H9 (cell line): ENCODE data around the gene NT5DC1. TPM values are rescaled to one million over a fixed set of nuclear protein-coding genes. Genes with fewer than 3 reads are reported as not detected.

Source experiments
- DNase-seq: peaks from one replicate; pipeline ENCODE4 v3.0.0-alpha.2; 2017
- H2AFZ ChIP-seq: one replicate; pipeline ENCODE4 v1.6.1; 2013; ENCODE audit warnings: mild to moderate bottlenecking, low read length, control low read depth, moderate library complexity
- H2AK5ac ChIP-seq: 2 replicates; pipeline ENCODE4 v1.6.1; 2013; ENCODE audit warnings: low read length, control low read depth, mixed read lengths; ENCODE audit not compliant: insufficient read length
- H2BK120ac ChIP-seq: one replicate; pipeline ENCODE4 v1.6.1; 2013; ENCODE audit warnings: low read depth, mild to moderate bottlenecking, low read length, control low read depth, inconsistent platforms; ENCODE audit not compliant: poor library complexity, severe bottlenecking
- H2BK12ac ChIP-seq: 2 replicates; pipeline ENCODE4 v1.6.1; 2013; ENCODE audit warnings: low read length, control low read depth, mixed read lengths, low read depth; ENCODE audit not compliant: insufficient read length
- H2BK15ac ChIP-seq: 2 replicates; pipeline ENCODE4 v1.6.1; 2013; ENCODE audit warnings: low read depth, low read length, control low read depth
- H2BK20ac ChIP-seq: one replicate; pipeline ENCODE4 v1.6.1; 2013; ENCODE audit warnings: low read depth, mild to moderate bottlenecking, low read length, control low read depth, inconsistent platforms; ENCODE audit not compliant: poor library complexity, severe bottlenecking
- H2BK5ac ChIP-seq: 2 replicates; pipeline ENCODE4 v1.6.1; 2013; ENCODE audit warnings: low read length, control low read depth, mixed read lengths; ENCODE audit not compliant: insufficient read length
- H3K14ac ChIP-seq: 2 replicates; pipeline ENCODE4 v1.6.1; 2013; ENCODE audit warnings: low read length, control low read depth; ENCODE audit not compliant: insufficient read depth
- H3K18ac ChIP-seq: 2 replicates; pipeline ENCODE4 v1.6.1; 2013; ENCODE audit warnings: low read depth, mild to moderate bottlenecking, mixed read lengths, low read length, control low read depth; ENCODE audit not compliant: insufficient read length
- H3K23ac ChIP-seq: 2 replicates; pipeline ENCODE4 v1.6.1; 2013; ENCODE audit warnings: low read length, control low read depth, mixed read lengths, low read depth; ENCODE audit not compliant: insufficient read length
- H3K23me2 ChIP-seq: 2 replicates; pipeline ENCODE4 v1.6.1; 2013; ENCODE audit warnings: low read depth, mild to moderate bottlenecking, mixed read lengths, low read length, control low read depth; ENCODE audit not compliant: insufficient read length, poor library complexity, severe bottlenecking
- H3K27ac ChIP-seq: 2 replicates; pipeline ENCODE4 v1.5.1; 2013; ENCODE audit warnings: low read length, control low read depth, mixed read lengths, low read depth; ENCODE audit not compliant: insufficient read length
- H3K27me3 ChIP-seq: 2 replicates; pipeline ENCODE4 v1.6.1; 2013; ENCODE audit warnings: low read length, control low read depth, inconsistent platforms; ENCODE audit not compliant: insufficient read depth
- H3K4ac ChIP-seq: 2 replicates; pipeline ENCODE4 v1.6.1; 2013; ENCODE audit warnings: low read depth, mild to moderate bottlenecking, control low read depth, inconsistent platforms, low read length, moderate library complexity
- H3K4me1 ChIP-seq: 2 replicates; pipeline ENCODE4 v1.6.1; 2013; ENCODE audit warnings: low read length, control low read depth, inconsistent platforms; ENCODE audit not compliant: insufficient read depth
- H3K4me2 ChIP-seq: 2 replicates; pipeline ENCODE4 v1.6.1; 2013; ENCODE audit warnings: low read length, control low read depth, mixed read lengths; ENCODE audit not compliant: insufficient read length, insufficient read depth
- H3K56ac ChIP-seq: 2 replicates; pipeline ENCODE4 v1.6.1; 2013; ENCODE audit warnings: low read depth, mild to moderate bottlenecking, mixed read lengths, low read length, control low read depth; ENCODE audit not compliant: insufficient read length
- H3K79me1 ChIP-seq: 2 replicates; pipeline ENCODE4 v1.6.1; 2013; ENCODE audit warnings: low read depth, mild to moderate bottlenecking, moderate library complexity, low read length, control low read depth, inconsistent platforms; ENCODE audit not compliant: insufficient read depth, poor library complexity, severe bottlenecking
- H3K79me2 ChIP-seq: 2 replicates; pipeline ENCODE4 v1.6.1; 2013; ENCODE audit warnings: low read length, control low read depth, inconsistent platforms; ENCODE audit not compliant: insufficient read depth
- H3K9ac ChIP-seq: 2 replicates; pipeline ENCODE4 v1.6.1; 2013; ENCODE audit warnings: low read length, control low read depth, mixed read lengths; ENCODE audit not compliant: insufficient read length; ENCODE audit errors: extremely low read depth
- H3K9me3 ChIP-seq: one replicate; pipeline ENCODE4 v1.6.1; 2013; ENCODE audit warnings: low read depth, low read length, inconsistent platforms; ENCODE audit not compliant: control insufficient read depth
- H3T11ph ChIP-seq: one replicate; pipeline ENCODE4 v1.6.1; 2013; ENCODE audit warnings: mild to moderate bottlenecking, low read length, control low read depth, inconsistent platforms
- H4K20me1 ChIP-seq: one replicate; pipeline ENCODE4 v1.6.1; 2013; ENCODE audit not compliant: control insufficient read depth, insufficient read length, insufficient read depth
- H4K5ac ChIP-seq: 2 replicates; pipeline ENCODE4 v1.6.1; 2013; ENCODE audit warnings: low read depth, mild to moderate bottlenecking, mixed read lengths, low read length, control low read depth; ENCODE audit not compliant: insufficient read length
- H4K8ac ChIP-seq: replicated peaks from 2 replicates; pipeline ENCODE4 v1.6.1; 2013; ENCODE audit warnings: low read length, control low read depth, mixed read lengths, low read depth; ENCODE audit not compliant: insufficient read length
- H4K91ac ChIP-seq: 2 replicates; pipeline ENCODE4 v1.6.1; 2013; ENCODE audit warnings: low read depth, mild to moderate bottlenecking, moderate library complexity, mixed read lengths, low read length, control low read depth; ENCODE audit not compliant: insufficient read length
- H3K27ac Mint-ChIP-seq, 3 experiments: 2 replicates in 2 of 3; 3 replicates in 1 of 3; pipeline ENCODE4 v1.8.0; 2020 to 2021; ENCODE audit warnings: mixed read lengths in 3 of 3, mild to moderate bottlenecking in 1 of 3, moderate library complexity in 1 of 3
- H3K27me3 Mint-ChIP-seq: 2 replicates; pipeline ENCODE4 v1.8.0; 2021; ENCODE audit warnings: low read depth, mild to moderate bottlenecking, moderate library complexity, mixed read lengths
- H3K36me3 Mint-ChIP-seq, 3 experiments: 2 replicates in 2 of 3; 3 replicates in 1 of 3; pipeline ENCODE4 v1.8.0; 2020 to 2021; ENCODE audit warnings: low read depth in 3 of 3, mixed read lengths in 3 of 3; ENCODE audit not compliant: insufficient read depth in 1 of 3
- H3K4me1 Mint-ChIP-seq, 2 experiments: 2 replicates each; pipeline ENCODE4 v1.8.0; 2020; ENCODE audit warnings: mixed read lengths in 2 of 2
- H3K4me3 Mint-ChIP-seq, 2 experiments: 2 replicates in 1 of 2; 3 replicates in 1 of 2; pipeline ENCODE4 v1.8.0; 2020 to 2021; ENCODE audit warnings: mild to moderate bottlenecking in 2 of 2, mixed read lengths in 2 of 2, moderate library complexity in 1 of 2
- H3K9me3 Mint-ChIP-seq, 2 experiments: 2 replicates in 1 of 2; 3 replicates in 1 of 2; pipeline ENCODE4 v1.8.0; 2020; ENCODE audit warnings: mild to moderate bottlenecking in 2 of 2, mixed read lengths in 2 of 2, moderate library complexity in 1 of 2
- WGBS: extraction: QIAGEN DNeasy Blood & Tissue Kit; methylation state at CpG from one replicate; pipeline ENCODE4 v1.1.7; 2013; ENCODE audit warnings: missing lambda C conversion rate, low lambda C conversion rate, mixed read lengths; ENCODE audit not compliant: insufficient read length; ENCODE audit errors: extremely low coverage; 5-methylcytosine and 5-hydroxymethylcytosine counted together
- total RNA-seq: library from RNA; stranded (reverse); gene quantifications from 2 replicates; pipeline ENCODE4 v1.2.1, GENCODE V29; 2021
- TF ChIP-seq, protein P1 (sequence below): fragments of 200-600 bp; sonication (generic); conservative IDR thresholded peaks from 3 replicates; pipeline ENCODE4 v1.8.0; 2021; ENCODE audit warnings: antibody characterized with exemption, mild to moderate bottlenecking

NT5DC1 gene
- total RNA-seq, 1 experiment from 2014 or later = 64.9 TPM

GRCh38 chr6:116090251-116090650 lies 10.4 kb upstream of the NT5DC1 start:
- H2BK120ac ChIP-seq = no peak overlapping the region
- no peak overlapping the region for H3K27ac ChIP-seq
- no peak for DNase-seq
- no peaks in the 10 kb centered on the region for H4K20me1 ChIP-seq
- Mint-ChIP-seq H3K4me3 (no peak overlapping the region), H3K27me3 (no peaks in the 10 kb centered on the region), H3K4me1 (peaks cover 14 to 15% of the 10 kb centered on the region in 2 experiments), H3K27ac (no peak overlapping the region), H3K36me3 (peaks cover under 1 to 37% (median 4%) of the 10 kb centered on the region in 3 experiments; a peak in 6 of 7 replicates), H3K9me3 (peaks cover 5 to 13% of the 10 kb centered on the region in 2 experiments; a peak in 4 of 5 replicates)
- no peak overlapping the region for H2BK12ac ChIP-seq
- H4K91ac ChIP-seq = no peak overlapping the region
- no peak overlapping the region for H4K8ac ChIP-seq
- no peak overlapping the region for H3K14ac ChIP-seq
- H2AFZ ChIP-seq = no peak overlapping the region
- no peak overlapping the region for H2BK5ac ChIP-seq
- no peaks in the 10 kb centered on the region for H3K27me3 ChIP-seq
- WGBS = no CpG with 5 or more reads among the region's 2 CpGs
- H3K23ac ChIP-seq = no peak overlapping the region
- no peak overlapping the region for H3K9ac ChIP-seq
- H2BK15ac ChIP-seq = no peak overlapping the region; the same call in 1 of the 2 replicates
- no peaks in the 10 kb centered on the region; the same call in 1 of the 2 replicates for H3K4me1 ChIP-seq
- no peak overlapping the region for H3K4me2 ChIP-seq
- H2AK5ac ChIP-seq = no peak overlapping the region
- no peak overlapping the region for H2BK20ac ChIP-seq
- H3K79me1 ChIP-seq = no peaks in the 10 kb centered on the region
- no peak overlapping the region for H3K4ac ChIP-seq
- H3K56ac ChIP-seq = no peak overlapping the region
- no peaks in the 10 kb centered on the region for H3K23me2 ChIP-seq
- no peaks in the 10 kb centered on the region for H3K79me2 ChIP-seq
- TF ChIP-seq, protein P1, sequence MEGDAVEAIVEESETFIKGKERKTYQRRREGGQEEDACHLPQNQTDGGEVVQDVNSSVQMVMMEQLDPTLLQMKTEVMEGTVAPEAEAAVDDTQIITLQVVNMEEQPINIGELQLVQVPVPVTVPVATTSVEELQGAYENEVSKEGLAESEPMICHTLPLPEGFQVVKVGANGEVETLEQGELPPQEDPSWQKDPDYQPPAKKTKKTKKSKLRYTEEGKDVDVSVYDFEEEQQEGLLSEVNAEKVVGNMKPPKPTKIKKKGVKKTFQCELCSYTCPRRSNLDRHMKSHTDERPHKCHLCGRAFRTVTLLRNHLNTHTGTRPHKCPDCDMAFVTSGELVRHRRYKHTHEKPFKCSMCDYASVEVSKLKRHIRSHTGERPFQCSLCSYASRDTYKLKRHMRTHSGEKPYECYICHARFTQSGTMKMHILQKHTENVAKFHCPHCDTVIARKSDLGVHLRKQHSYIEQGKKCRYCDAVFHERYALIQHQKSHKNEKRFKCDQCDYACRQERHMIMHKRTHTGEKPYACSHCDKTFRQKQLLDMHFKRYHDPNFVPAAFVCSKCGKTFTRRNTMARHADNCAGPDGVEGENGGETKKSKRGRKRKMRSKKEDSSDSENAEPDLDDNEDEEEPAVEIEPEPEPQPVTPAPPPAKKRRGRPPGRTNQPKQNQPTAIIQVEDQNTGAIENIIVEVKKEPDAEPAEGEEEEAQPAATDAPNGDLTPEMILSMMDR = no peak
- no peaks in the 10 kb centered on the region for H3K9me3 ChIP-seq
- no peak overlapping the region for H3K18ac ChIP-seq
- no peak overlapping the region for H3T11ph ChIP-seq
- H4K5ac ChIP-seq = no peak overlapping the region
